OCI-LY3 (cell line): ENCODE results near the gene ARHGAP26.

ENCODE experiments used
- H2AFZ ChIP-seq: fragments of 200-600, 300-600 bp; shearing (Covaris generic); 2 replicates; pipeline ENCODE4 v1.6.0; 2014; ENCODE audit warnings: antibody characterized with exemption, low read depth, low read length
- H3K27ac ChIP-seq: fragments of 200-600, 300-600 bp; sonication (generic); 2 replicates; pipeline ENCODE4 v1.5.1; 2014; ENCODE audit warnings: mild to moderate bottlenecking, low read length, moderate library complexity, mixed read lengths
- H3K27me3 ChIP-seq: fragments of 200-600, 300-600 bp; sonication (generic); 2 replicates; pipeline ENCODE4 v1.6.1; 2014; ENCODE audit warnings: low read depth, low read length, mixed read lengths
- H3K36me3 ChIP-seq: fragments of 200-600, 300-600 bp; sonication (generic); replicated peaks from 2 replicates; pipeline ENCODE3; 2014; ENCODE audit warnings: low read depth, low read length, mixed read lengths
- H3K4me1 ChIP-seq: fragments of 300-600, 200-600 bp; sonication (generic); 2 replicates; pipeline ENCODE4 v1.6.1; 2014; ENCODE audit warnings: low read length, mixed read lengths
- H3K4me2 ChIP-seq: fragments of 200-600, 300-600 bp; sonication (generic); 2 replicates; pipeline ENCODE4 v1.6.1; 2014; ENCODE audit warnings: low read length, mixed read lengths
- H3K4me3 ChIP-seq: fragments of 300-600, 200-600 bp; sonication (generic); 2 replicates; pipeline ENCODE4 v1.5.1; 2014; ENCODE audit warnings: antibody characterized with exemption, mild to moderate bottlenecking, low read length, moderate library complexity
- H3K79me2 ChIP-seq: fragments of 300-600, 200-600 bp; shearing (Covaris generic); 2 replicates; pipeline ENCODE4 v1.6.1; 2014; ENCODE audit warnings: mild to moderate bottlenecking, low read length, mixed read lengths
- H3K9ac ChIP-seq: fragments of 300-600, 200-600 bp; shearing (Covaris generic); 2 replicates; pipeline ENCODE4 v1.6.0; 2014; ENCODE audit warnings: mild to moderate bottlenecking, low read length, moderate library complexity
- H3K9me3 ChIP-seq: fragments of 200-600, 300-600 bp; shearing (Covaris generic); 2 replicates; pipeline ENCODE4 v1.6.1; 2014; ENCODE audit warnings: low read length, mixed read lengths; ENCODE audit not compliant: insufficient read depth
- H4K20me1 ChIP-seq: fragments of 200-600, 300-600 bp; sonication (generic); 2 replicates; pipeline ENCODE4 v1.6.1; 2016; ENCODE audit warnings: low read length, mixed read lengths; ENCODE audit not compliant: insufficient read depth
- CTCF ChIP-seq: fragments of 200-600, 300-600 bp; sonication (generic); IDR thresholded peaks from 2 replicates; pipeline ENCODE4 v1.5.1; 2014; ENCODE audit warnings: antibody characterized with exemption, low read length, low read depth
- EZH2phosphoT487 ChIP-seq: fragments of 200-600 bp; shearing (Covaris generic); IDR thresholded peaks from 2 replicates; pipeline ENCODE4 v1.6.1; 2018; ENCODE audit warnings: antibody characterized with exemption, mixed run types, low read depth

ARHGAP26 gene

GRCh38 chr5:142942901-142943300, 172.7 kb downstream of the ARHGAP26 start:
- H3K79me2 ChIP-seq = no peaks in the 10 kb centered on the region
- H3K9ac ChIP-seq = no peak overlapping the region
- H3K36me3 ChIP-seq = no peaks in the 10 kb centered on the region
- no peak overlapping the region for H3K4me3 ChIP-seq
- TF ChIP-seq EZH2phosphoT487 (no peak), CTCF (no peak)
- H3K27me3 ChIP-seq = no peaks in the 10 kb centered on the region
- H2AFZ ChIP-seq = no peak overlapping the region
- H3K27ac ChIP-seq = no peak overlapping the region
- H3K9me3 ChIP-seq = no peaks in the 10 kb centered on the region
- no peaks in the 10 kb centered on the region for H4K20me1 ChIP-seq
- no peaks in the 10 kb centered on the region for H3K4me1 ChIP-seq
- no peak overlapping the region for H3K4me2 ChIP-seq

GRCh38 chr5:142944140-142944539, 174.0 kb downstream of the ARHGAP26 start:
- H3K9me3 ChIP-seq = no peaks in the 10 kb centered on the region
- H2AFZ ChIP-seq = no peak overlapping the region
- no peaks in the 10 kb centered on the region for H3K36me3 ChIP-seq

GRCh38 chr5:142945321-142945720, 175.1 kb downstream of the ARHGAP26 start:
- H3K9ac ChIP-seq = no peak overlapping the region
- no peaks in the 10 kb centered on the region for H3K4me1 ChIP-seq
- no peaks in the 10 kb centered on the region for H4K20me1 ChIP-seq

More at GRCh38 chr5:142944140-142944539, 174.0 kb downstream of the ARHGAP26 start:
- Histone ChIP-seq H3K27ac (no peak overlapping the region), H3K9ac (no peak overlapping the region), H4K20me1 (no peaks in the 10 kb centered on the region), H3K4me3 (no peak overlapping the region), H3K4me1 (no peaks in the 10 kb centered on the region), H3K79me2 (no peaks in the 10 kb centered on the region), H3K4me2 (no peak overlapping the region), H3K27me3 (no peaks in the 10 kb centered on the region)
- TF ChIP-seq EZH2phosphoT487 (no peak), CTCF (no peak)

GRCh38 chr5:142945845-142946244, 175.7 kb downstream of the ARHGAP26 start:
- Histone ChIP-seq H3K4me1 (peaks cover 3% of the 10 kb centered on the region; the same call in 1 of the 2 replicates), H3K9ac (no peak overlapping the region), H4K20me1 (no peaks in the 10 kb centered on the region), H3K27me3 (no peaks in the 10 kb centered on the region), H3K36me3 (no peaks in the 10 kb centered on the region), H3K4me2 (no peak overlapping the region), H3K4me3 (no peak overlapping the region), H3K27ac (no peak overlapping the region), H3K79me2 (no peaks in the 10 kb centered on the region), H3K9me3 (no peaks in the 10 kb centered on the region), H2AFZ (no peak overlapping the region)
- TF ChIP-seq EZH2phosphoT487 (no peak), CTCF (no peak)

More at GRCh38 chr5:142945321-142945720, 175.1 kb downstream of the ARHGAP26 start:
- H3K27ac ChIP-seq = no peak overlapping the region
- H3K4me2 ChIP-seq = no peak overlapping the region
- H3K9me3 ChIP-seq = no peaks in the 10 kb centered on the region
- H3K79me2 ChIP-seq = no peaks in the 10 kb centered on the region
- no peak overlapping the region for H2AFZ ChIP-seq
- no peaks in the 10 kb centered on the region for H3K36me3 ChIP-seq
- H3K27me3 ChIP-seq = no peaks in the 10 kb centered on the region
- TF ChIP-seq EZH2phosphoT487 = no peak
- TF ChIP-seq CTCF = no peak
- no peak overlapping the region for H3K4me3 ChIP-seq
